HG03175 (cell line): ENCODE results near the gene MAGEA3.
"Not testable (repeated sequence)": the region's sequence is repeated elsewhere in the genome, so short reads cannot be mapped to it uniquely, and the experiment has no call there.

Experiments used
- ATAC-seq: cut with Tn5 transposase; IDR thresholded peaks from one replicate; pipeline ENCODE4 v1.9.1; 2021; ENCODE audit warnings: mild to moderate bottlenecking, moderate library complexity; ENCODE audit not compliant: unreplicated experiment

The MAGEA3 gene, protein sequence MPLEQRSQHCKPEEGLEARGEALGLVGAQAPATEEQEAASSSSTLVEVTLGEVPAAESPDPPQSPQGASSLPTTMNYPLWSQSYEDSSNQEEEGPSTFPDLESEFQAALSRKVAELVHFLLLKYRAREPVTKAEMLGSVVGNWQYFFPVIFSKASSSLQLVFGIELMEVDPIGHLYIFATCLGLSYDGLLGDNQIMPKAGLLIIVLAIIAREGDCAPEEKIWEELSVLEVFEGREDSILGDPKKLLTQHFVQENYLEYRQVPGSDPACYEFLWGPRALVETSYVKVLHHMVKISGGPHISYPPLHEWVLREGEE

DNA sequence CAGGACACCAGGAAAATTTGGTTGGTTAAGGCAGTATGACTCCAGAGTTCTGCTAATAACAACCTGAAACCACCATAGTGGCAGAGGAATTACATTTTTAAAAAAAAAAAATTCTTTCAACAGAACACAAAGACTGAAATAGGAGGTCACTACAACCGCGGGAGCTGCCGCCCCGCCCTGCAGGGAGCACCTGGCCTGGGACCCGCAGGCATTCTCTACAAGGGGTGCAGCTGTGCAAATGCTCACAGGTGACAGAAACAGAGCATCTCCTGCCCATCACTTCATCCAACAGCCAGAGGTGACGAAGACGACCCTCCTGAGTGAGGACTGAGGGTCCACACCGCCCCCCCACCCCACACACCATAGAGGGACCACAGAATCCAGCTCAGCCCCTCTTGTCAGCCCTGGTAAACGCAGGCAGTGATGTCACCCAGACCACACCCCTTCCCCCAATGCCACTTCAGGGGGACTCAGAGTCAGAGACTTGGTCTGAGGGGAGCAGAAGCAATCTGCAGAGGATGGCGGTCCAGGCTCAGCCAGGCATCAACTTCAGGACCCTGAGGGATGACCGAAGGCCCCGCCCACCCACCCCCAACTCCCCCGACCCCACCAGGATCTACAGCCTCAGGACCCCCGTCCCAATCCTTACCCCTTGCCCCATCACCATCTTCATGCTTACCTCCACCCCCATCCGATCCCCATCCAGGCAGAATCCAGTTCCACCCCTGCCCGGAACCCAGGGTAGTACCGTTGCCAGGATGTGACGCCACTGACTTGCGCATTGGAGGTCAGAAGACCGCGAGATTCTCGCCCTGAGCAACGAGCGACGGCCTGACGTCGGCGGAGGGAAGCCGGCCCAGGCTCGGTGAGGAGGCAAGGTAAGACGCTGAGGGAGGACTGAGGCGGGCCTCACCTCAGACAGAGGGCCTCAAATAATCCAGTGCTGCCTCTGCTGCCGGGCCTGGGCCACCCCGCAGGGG is at the start of gene MAGEA3:
Gene MAGEA3 (plus strand): TSS at position 843 of the 980 bp plus-strand sequence. CDS start 2,039 bp downstream, outside the sequence.
- ATAC-seq = not testable (repeated sequence)

DNA sequence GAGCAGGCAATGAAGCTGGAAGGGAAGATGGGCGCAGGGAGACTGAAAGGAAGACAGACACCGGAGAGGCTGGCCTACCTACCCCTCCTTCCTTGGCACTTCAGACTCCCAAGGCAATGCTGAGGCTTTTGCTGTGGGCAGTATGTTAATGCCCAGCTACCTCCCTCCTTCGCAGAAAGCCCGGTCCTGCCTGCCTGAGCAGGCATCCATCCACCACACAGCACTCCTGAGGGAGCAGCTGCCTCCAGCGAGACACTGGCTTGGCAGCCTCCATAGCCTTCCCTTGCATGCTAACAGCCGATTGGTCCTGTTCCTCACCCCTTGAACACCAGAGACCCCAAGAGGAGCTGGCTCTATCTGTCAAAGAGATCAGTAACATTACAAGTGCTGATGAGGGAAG is 46.5 kb upstream of the MAGEA3 start:
- ATAC-seq = no peak

DNA sequence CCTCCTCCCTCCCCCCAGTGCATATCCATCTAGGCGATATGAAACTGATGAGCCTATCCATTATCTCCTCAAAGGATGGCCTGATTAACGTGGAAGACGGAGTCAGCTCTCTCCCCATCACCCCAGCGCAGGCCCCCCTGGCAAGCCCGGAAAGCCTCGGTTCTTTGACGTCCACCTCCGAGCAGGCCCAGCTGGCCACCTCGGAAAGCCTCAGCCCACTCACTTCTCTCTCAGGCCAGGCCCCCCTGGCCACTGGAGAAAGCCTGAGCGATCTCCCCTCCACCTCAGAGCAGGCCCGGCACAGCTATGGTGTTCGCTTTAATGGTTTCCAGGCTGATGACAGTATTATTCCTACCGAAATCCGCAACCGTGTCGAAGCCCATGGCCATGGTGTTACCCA is 46.1 kb upstream of the MAGEA3 start:
- no peak for ATAC-seq

DNA sequence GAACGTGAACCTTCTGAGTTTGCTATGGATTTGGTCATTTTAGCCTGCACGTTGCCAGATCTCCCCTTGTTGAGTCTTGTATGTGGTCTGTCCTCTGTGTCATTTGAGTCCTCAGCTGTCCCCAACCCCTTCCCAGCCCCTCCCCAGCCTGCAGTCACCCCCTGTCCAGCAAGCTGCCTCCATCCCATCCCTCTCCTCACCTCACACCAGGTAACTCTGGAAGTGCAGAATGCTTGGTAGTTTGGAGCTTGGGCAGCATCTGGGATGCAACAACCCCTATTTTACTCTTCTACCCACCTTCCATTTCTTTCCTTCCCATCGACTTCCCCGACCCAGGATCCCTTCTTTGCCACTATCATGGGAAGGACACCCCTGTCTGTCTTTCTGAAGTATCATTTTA is 42.5 kb upstream of the MAGEA3 start:
- no peak for ATAC-seq

DNA sequence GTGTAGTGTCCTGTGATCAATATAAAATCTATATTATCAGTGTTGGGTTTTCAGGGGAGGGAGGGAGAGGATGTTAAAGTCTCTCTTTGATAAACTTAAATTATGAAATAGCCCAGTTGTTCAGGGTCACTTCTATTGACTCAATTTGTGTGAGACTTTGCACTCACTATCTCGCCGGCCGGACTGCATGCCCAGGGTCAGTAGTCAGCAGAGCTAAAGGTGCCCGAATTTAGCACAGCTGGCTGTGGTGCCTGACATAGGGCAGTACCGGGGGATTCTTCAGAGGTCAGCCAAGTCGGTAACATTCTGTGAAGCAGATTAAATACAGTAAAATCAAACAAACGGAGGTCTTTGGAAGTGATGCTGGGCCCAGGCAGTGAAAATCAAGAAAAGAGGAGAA is 41.7 kb upstream of the MAGEA3 start:
- no peak for ATAC-seq

DNA sequence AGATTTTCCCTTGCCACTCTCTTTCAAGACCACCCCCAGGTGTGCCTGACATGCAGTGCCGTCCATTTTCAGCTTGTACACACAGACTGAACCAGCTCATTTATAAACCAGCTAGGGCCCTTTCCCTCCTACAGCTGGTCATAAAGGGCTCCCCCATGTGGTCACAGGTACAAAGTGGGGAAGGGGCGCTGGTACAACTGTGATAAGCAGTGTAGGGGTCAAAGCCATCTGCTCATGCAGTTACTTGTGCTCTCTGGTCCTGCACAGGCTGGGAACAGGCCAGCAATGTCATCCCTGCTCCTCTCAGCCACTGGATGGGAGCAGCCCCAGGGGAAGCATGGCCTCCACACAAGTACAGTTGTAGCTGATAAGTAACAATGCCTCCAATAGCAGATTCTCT is 40.3 kb upstream of the MAGEA3 start:
- no peak for ATAC-seq

DNA sequence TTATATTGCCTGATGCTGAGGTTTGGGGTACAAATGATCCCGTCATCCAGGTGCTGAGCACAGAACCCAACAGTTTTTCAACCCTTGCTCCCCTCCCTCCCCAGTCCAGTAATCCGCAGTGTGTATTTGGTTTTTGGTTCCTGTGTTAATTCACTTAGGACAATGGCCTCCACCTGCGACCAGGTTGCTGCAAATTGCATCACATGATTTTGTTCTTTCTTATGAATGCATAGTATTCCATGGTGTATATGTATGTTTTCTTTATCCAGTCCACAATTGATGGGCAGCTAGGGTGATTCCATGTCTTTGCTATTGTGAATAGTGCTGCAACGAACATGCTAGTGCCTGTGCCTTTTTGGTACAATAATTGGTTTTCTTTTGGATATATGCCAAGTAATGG is 35.5 kb upstream of the MAGEA3 start:
- ATAC-seq = no peak

DNA sequence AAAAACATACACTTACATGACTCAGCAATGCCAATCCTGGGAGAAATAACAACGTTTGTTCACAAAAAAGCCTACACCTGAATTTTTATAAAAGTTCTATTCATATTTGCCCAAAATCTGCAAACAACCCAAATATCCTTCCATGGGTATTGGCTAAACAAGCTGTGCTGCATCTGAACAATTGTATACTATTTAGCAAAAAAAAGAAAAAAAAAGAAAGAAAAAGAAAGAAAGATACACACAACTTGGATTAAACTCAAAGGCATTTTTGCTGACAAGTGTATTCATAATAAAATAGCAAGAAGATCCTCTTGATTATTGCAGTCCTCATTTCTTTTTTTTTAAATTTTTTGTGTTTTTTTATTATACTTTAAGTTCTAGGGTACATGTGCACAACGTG is 24.5 kb upstream of the MAGEA3 start:
- no peak for ATAC-seq

DNA sequence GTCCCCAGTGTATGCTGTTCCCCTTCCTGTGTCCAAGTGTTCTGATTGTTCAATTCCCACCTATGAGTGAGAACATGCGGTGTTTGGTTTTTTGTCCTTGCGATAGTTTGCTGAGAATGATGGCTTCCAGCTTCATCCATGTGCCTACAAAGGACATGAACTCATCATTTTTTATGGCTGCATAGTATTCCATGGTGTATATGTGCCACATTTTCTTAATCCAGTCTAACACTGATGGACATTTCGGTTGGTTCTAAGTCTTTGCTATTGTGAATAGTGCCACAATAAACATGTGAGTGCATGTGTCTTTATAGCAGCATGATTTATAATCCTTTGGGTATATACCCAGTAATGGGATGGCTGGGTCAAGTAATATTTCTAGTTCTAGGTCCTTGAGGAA is 23.9 kb upstream of the MAGEA3 start:
- ATAC-seq = not testable (repeated sequence)

DNA sequence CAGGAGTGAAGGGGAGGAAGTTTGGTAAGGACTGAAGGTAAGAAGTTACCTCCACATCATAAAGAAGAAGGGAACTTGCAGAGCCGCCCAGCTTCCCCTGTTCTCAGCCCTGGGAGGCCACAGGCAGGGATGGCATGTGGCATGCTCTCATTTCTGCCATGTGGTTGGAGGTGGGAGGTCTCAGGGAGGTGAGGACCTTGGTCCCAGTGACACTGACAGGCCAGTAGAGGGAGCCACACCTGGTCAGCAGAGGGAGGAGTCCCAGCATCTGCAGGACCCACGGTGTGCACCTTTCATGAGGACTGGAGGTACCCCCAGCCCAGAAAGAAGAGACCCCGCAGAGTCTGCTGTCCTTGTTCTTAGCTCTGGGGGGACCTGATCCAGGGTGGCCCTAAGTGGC is 17.6 kb upstream of the MAGEA3 start:
- ATAC-seq = peak; percentile 97

DNA sequence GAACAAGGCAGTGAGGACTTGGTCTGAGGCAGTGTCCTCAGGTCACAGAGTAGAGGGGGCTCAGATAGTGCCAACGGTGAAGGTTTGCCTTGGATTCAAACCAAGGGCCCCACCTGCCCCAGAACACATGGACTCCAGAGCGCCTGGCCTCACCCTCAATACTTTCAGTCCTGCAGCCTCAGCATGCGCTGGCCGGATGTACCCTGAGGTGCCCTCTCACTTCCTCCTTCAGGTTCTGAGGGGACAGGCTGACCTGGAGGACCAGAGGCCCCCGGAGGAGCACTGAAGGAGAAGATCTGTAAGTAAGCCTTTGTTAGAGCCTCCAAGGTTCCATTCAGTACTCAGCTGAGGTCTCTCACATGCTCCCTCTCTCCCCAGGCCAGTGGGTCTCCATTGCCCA is 1.8 kb downstream of the MAGEA3 start:
- ATAC-seq = not testable (repeated sequence)

DNA sequence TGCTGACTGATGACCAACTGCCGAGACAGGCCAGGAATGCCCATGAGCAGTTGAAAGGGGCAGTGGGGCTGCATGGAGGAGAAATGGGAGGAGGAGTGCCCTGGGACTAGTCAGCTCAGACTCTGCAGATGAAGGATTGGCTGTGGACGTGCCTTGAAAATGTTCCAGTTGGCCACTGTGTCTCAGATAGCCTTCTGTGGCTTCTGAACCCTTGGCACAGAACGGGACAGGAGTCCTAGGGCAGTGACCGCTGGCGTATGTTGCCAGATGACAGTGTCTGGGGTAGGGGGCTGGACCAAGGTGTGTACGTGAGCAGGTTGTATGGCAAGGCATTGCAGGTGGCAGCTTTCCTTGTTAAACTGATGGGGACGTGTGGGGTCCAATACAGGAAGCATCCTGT is 7.9 kb downstream of the MAGEA3 start:
- not testable (repeated sequence) for ATAC-seq

DNA sequence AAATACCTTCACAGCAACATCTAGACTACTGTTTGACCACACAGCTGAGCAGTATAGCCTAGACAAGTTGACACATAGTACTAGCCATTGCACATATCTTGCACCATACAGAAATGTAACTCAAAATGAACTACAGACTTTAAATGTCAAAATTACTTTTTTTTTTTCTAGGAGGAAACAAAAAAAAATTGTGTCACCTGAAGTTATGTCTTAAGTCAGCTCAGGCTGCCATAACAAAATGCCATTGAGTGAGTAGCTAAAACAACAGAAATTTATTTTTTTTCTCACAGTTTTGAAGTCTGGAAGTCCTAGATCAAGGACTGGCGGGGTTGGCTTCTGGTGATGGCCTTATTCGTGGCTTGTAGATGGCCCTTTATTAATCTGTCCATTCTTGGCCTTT is 10.6 kb downstream of the MAGEA3 start, which contains the start of gene CSAG2:
Gene CSAG2 (minus strand): TSS at position 101 of the 400 bp plus-strand sequence. CDS start 161 bp downstream, outside the sequence.
- ATAC-seq = not testable (repeated sequence)

DNA sequence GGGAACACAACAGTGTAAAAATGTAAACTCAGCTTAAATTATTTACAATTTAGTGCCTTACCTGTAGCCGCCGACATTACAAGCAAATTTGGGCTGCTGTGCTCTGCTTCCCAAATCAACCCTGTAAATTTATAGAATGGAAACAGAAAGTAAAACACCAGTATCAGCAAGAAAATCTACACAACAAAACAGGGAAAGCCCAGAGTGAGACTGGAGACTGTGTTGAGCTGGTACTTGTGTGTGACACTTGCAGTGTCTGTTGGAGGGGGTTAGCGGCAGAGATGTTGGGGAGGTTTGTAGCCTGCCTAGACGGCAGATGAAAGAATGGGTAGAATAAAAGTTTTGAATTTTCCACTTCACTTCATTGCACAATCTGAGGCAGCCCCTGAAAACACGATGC is 14.6 kb downstream of the MAGEA3 start:
- not testable (repeated sequence) for ATAC-seq

DNA sequence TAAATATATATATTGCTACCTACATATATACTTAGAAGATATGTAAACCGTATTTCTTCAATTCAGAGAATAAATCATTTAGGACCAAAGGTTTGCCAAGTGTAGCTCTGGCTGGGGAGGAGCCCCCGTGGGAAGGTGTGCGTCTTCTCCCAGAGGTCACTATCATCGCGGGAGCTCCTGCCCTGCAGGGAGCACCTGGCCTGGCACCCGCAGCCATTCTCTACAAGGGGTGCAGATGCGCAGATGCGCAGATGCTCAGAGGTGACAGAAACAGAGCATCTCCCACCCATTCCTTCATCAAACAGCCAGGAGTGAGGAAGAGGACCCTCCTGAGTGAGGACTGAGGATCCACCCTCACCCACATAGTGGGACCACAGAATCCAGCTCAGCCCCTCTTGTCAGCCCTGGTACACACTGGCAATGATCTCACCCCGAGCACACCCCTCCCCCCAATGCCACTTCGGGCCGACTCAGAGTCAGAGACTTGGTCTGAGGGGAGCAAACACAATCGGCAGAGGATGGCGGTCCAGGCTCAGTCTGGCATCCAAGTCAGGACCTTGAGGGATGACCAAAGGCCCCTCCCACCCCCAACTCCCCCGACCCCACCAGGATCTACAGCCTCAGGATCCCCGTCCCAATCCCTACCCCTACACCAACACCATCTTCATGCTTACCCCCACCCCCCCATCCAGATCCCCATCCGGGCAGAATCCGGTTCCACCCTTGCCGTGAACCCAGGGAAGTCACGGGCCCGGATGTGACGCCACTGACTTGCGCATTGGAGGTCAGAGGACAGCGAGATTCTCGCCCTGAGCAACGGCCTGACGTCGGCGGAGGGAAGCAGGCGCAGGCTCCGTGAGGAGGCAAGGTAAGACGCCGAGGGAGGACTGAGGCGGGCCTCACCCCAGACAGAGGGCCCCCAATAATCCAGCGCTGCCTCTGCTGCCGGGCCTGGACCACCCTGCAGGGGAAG is 15.5 kb downstream of the MAGEA3 start, which contains the start of gene MAGEA2B:
Gene MAGEA2B (plus strand): TSS at position 814 of the 973 bp plus-strand sequence. CDS start 2,479 bp downstream, outside the sequence.
- ATAC-seq = not testable (repeated sequence)

DNA sequence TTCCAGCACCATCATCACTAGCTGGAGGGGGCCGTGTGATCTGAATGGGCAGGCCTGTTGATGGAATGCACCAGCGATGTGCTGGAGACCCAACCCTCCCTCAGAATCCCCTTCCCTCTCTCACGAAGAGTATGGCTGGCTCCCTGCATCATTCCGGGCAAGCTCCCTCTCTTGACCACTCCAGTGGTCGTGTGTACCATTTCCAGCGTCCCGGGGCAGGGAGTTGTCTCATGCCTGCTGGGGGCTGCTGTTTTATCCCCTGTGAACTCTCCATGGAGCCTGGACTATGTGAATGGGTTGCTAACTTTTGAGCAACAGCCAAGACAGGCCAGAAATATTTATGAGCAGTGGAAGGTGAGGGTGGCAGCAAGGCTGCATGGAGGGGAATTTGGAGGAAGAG is 26.8 kb downstream of the MAGEA3 start:
- ATAC-seq = no peak

DNA sequence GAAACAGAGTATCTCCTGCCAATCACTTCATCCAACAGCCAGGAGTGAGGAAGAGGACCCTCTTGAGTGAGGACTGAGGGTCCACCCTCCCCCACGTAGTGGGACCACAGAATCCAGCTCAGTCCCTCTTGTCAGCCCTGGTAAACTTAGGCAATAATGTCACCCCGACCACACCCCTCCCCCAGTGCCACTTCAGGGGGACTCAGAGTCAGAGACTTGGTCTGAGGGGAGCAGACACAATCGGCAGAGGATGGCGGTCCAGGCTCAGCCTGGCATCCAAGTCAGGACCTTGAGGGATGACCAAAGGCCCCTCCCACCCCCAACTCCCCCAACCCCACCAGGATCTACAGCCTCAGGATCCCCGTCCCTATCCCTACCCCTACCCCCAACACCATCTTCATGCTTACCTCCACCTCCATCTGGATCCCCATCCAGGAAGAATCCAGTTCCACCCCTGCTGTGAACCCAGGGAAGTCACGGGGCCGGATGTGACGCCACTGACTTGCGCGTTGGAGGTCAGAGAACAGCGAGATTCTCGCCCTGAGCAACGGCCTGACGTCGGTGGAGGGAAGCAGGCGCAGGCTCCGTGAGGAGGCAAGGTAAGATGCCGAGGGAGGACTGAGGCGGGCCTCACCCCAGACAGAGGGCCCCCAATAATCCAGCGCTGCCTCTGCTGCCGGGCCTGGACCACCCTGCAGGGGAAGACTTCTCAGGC is 34.8 kb downstream of the MAGEA3 start, which contains the start of the genes CSAG1 and MAGEA12:
Gene CSAG1 (minus strand): TSS at position 461 of the 715 bp plus-strand sequence. CDS start 1,261 bp downstream, outside the sequence.
Gene MAGEA12 (plus strand): TSS at position 497 of the 715 bp plus-strand sequence. CDS start 2,405 bp downstream, outside the sequence.
- ATAC-seq = no peak

DNA sequence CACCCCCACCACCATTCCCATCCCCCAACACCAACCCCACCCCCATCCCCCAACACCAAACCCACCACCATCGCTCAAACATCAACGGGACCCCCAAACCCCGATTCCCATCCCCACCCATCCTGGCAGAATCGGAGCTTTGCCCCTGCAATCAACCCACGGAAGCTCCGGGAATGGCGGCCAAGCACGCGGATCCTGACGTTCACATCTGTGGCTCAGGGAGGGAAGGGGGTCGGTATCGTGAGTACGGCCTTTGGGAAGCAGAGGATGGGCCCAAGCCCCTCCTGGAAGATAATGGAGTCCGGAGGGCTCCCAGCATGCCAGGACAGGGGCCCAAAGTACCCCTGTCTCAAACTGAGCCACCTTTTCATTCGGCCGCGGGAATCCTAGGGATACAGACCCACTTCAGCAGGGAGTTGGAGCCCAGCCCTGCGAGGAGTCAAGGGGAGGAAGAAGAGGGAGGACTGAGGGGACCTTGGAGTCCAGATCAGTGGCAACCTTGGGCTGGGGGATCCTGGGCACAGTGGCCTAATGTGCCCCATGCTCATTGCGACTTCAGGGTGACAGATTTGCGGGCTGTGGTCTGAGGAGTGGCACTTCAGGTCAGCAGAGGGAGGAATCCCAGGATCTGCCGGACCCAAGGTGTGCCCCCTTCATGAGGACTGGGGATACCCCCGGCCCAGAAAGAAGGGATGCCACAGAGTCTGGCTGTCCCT is 35.7 kb downstream of the MAGEA3 start:
- ATAC-seq = not testable (repeated sequence)

DNA sequence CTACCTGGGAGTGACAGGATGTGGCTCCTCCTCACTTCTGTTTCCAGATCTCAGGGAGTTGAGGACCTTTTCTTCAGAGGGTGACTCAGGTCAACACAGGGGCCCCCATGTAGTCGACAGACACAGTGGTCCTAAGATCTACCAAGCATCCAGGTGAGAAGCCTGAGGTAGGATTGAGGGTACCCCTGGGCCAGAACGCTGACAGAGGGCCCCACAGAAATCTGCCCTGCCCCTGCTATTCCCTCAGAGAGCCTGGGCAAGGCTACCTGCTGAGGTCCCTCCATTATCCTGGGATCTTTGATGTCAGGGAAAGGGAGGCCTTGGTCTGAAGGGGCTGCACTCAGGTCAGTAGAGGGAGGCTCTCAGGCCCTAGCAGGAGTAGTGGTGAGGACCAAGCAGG is 36.5 kb downstream of the MAGEA3 start:
- no peak for ATAC-seq
